ENCODE measurements around the gene TCF4.
A peak's percentile ranks its signal among the peaks of the same experiment; 100 is the strongest.

Gene TCF4

DNA sequence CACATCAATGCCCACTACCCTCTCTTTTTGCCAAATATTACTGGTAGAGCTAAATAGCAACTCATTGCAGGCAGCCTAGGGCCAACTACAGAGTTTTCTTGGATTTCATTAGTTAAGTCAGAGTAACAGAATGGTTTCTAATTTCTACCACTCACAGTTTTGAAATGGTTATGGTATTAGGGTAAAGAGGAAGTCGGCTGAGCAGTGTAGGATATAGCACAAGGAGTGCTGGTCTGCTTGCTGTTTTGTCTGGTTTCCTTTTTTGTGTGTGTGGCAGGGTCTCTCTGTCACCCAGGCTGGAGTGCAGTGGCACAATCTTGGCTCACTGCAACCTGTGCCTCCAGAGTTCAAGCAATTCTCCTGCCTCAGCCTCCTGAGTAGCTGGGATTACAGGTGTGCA, 339.5 kb downstream of the TCF4 start:
- DNase-seq, result no peak

GRCh38 chr18:55247032-55247431, 341.0 kb downstream of the TCF4 start:
- no peak for DNase-seq

DNA sequence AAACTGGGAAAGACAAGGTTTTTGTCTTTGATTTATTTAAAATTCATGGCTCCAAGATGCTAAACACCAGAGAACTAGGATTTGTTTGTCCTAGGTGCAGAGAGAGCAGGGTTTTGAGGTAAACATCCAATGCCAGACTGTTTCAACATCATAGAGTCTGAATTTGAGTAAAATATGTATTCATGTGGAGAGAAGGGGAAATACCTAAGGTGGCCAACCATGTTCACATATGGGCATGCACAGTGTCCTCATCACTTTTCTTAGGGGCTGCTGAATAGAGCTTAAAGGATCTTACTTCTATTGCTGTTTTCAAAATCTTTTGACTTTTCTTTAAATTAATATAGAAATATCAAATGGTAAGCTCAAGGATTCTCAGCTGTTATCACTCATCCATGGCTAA, 341.7 kb downstream of the TCF4 start:
- no peak for DNase-seq

DNA sequence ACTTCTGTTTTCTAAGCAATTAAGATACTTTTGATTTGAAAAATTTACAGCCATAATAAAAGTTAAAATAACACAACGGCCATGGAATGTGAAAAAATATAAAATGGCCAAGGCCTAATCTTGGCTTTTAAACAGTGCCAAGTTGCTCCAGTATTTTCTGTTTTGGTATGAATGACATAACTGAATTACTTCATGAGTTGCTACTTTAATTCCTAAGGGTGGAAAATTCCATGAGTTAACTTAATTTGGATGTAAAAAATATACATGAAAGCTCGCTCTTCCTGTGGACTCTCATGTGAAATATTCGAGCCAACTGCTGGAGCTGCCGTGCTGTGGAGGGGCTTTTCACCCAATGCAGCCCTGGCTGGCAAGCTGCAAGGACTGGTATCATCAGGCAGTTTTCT, 342.8 kb downstream of the TCF4 start:
- no peak for DNase-seq

DNA sequence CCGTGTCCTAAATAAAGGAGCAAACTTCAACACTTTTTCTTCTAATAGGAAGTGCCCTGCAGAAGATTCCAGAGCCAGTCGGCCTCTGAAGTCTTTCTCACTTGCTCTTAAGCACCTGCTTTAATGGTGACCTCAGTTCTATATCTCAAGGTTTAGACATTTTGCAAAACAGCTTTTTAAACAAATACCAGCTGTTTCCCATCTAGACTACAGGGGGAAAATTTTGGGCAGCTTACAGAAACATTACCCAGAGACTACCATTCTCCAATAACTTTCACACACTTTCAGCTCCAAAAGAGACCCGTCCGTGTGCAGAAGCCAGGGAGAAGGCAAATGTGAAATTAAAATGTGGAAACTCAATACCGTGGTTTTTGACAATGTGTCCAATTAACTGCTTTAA, 343.4 kb downstream of the TCF4 start:
- no peak for DNase-seq

- DNase-seq, result no peak
Observed at GRCh38 chr18:55243857-55244256, 344.1 kb downstream of the TCF4 start.

DNA sequence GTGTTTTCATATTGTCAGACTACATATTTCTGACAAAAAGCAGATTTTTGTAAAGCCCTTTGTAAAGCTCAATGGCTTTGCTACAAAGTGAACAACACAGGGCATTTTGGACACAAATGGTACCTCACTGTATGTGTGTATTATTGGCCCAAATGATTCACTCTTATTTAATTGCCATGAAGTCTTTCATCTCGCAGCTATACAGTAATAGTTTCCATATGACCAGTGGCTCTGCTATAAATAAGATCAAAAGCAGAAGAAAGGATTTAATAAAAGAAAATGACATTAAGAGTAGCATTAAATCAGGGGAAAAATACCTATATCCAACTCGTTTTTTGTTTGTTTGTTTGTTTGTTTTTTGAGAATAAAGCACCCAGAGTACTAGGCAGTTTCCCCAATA, 344.7 kb downstream of the TCF4 start:
- DNase-seq, result no peak

GRCh38 chr18:55240978-55241377, 347.0 kb downstream of the TCF4 start:
- DNase-seq, result no peak

GRCh38 chr18:55239740-55240139, 348.3 kb downstream of the TCF4 start:
- no peak for DNase-seq

- peak in 1 of 2 experiments; percentile 35 for DNase-seq
Observed at GRCh38 chr18:55237660-55238059, 350.3 kb downstream of the TCF4 start.

DNA sequence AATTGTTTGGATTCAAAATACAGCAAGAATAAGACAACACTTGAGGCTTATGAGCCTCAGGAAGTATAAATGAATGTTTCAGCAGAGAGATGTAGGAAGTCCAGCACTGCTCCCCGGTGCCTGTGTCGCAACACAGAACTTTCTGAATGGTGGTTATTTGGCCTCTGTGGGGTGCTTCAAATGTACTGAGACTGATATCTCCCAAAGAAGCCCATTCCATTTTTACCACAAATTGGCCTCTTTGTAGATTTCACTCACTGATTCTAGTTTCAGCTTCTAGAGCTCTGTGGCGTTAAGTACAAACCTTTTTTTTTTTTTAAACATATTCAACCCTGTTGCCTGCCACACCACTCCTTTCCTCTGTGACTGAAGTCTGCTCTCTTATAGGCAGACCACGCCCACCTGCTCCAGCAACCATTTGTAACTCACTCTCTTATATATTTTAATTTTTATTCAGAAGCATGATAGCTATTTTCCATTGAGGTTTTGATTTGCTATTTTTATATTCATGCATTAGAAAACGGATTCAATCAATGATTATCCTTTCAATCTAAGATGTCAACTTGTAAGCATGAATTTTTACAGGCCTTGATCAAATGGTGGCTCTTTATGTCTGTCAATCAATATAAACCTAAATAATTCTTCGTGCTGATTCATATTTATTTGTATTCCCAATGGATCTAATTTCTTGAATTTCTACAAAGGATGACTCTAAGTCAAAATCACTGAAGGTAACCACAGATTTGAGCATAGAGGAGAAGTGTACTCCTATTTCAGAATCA, 351.7 kb downstream of the TCF4 start:
- no peak for DNase-seq

GRCh38 chr18:55235094-55235461, 352.9 kb downstream of the TCF4 start:
- DNase-seq, result peak in 1 of 2 experiments; percentile 57

DNA sequence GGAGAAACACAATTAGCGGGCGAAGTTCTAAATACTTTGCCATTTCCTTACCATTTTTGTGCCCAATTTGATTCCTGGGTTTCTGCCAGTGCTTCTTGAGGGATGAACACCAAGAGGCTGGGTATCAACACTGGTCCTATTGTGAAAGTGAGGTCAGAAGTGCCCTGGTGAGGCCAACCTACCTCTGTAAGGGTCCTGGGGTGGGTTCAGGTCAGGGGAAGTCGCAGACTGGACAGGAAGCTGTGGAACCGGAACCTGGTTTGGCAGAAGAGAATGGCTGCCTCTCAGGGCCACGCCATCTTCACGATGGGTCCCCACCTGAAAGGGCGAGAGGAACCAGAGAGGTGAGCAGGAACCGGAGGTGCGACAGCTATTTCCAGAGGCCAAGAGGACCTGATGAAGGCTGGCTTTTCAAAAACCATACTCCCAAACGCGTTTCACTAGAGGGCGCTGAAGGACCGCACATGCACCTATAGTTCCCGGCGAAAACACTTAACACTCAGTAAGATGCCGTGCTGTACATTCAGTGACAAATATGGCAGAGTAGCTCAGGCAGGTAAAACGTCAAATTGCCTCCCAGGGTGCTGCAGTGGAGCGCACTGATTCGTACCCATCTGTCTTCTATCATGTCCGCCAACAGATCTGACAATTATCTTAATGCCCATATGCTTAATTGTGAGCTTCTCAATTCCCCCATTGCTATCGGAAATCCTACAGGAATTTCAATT, 353.5 kb downstream of the TCF4 start:
- DNase-seq, result peak; percentile 62 to 81

- DNase-seq, result no peak
Observed at GRCh38 chr18:55233857-55234256, 354.1 kb downstream of the TCF4 start.

DNA sequence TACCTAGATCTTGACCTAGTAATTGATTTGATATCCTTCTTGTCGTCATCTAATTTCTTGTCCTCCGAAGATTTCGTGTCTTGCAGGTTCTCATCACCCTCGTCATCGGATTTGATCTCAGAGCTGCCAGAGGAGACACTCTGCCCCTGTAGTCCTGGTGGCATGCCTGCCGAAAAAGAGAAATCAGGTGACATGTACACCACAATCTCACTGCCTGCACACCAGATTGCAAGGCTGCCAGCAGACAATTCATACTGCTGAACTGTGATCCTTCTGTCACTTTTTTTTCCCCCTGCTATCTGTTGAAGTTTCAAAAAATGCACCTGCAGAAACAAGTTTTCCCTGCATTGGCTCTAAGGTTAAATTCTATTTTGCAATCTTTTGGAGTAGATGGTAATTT, 355.5 kb downstream of the TCF4 start:
- no peak for DNase-seq

GRCh38 chr18:55229682-55230081, 358.3 kb downstream of the TCF4 start:
- no peak for DNase-seq

DNA sequence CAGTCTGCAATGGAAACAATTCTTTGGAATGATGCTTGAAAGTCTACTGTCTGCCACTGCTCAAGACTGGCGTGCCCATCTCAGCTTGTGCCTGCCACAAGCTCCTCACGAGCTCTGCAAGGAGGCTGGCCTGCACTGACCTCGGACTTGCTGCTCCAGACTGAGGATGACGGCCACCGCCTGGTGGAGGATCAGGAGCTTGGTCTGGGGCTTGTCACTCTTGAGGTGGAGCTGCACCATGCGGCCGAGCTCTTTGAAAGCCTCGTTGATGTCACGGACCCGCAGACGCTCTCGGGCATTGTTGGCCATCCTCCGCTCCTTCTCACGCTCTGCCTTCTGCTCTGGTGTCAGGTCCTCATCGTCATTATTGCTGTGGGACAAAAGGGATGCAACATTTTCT, 359.3 kb downstream of the TCF4 start:
- DNase-seq, result no peak

DNA sequence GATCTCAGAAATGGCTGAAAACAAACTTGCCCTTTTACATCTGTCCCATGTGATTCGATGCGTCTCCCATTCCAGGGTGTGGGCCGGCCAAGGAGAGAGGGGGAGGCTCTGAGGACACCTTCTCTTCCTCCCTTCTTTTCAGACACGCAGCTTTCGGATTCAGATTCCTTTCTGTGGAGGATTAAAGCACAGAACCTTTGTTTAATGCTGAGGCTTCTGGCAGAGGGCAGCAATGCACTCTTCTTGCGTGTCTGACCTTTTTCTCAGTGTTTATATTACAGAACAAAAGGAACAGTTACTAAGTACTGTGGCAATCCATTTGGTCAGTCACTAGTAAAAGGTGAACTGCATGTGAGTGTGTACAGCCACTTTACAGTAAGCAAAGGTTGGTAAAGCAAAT, 359.8 kb downstream of the TCF4 start:
- DNase-seq, result no peak

GRCh38 chr18:55227771-55228170, 360.2 kb downstream of the TCF4 start:
- DNase-seq, result no peak

DNA sequence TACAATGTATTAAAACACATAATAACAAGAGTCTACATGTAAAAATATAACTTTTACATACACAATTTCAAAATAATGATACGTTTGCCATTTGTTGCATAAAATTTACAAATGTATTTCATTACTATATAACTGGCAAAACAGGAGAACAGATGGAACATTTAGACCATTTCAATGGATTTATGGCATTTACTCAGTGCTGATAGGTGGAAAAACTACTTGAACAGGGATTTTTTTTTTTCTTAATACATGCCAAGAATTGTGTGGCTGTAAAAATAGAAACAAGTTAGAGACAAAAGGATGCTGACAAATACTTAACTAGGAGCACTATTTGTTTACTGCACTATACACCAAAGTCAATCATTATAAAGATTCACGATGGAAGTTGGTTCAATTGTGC, 361.9 kb downstream of the TCF4 start:
- no peak for DNase-seq

DNA sequence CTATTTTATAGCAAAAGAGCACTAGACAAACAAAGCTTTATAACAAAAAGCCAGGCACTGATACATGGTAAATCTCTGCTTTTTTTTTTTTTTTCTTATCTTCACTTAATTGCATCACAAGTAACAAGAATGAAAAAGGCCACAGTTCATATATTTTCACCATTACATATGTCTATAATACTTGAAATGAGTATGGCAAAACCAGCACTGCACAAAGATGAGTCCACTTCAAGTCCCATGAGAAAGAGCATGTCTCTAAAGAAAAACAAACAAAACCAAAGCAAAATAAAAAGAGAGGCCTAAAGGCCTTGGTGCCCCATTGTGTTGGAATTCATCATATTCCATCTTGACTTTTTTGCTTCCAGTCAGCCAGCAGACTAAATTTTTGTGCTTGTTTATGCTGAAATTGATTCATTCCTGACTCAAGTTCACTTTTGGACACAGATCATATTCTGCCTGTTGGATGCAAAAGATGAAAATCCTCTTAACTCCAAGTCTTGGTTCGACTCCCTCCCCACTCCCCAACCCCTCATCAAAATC, 363.8 kb downstream of the TCF4 start:
- no peak for DNase-seq

GRCh38 chr18:55221622-55222021, 366.4 kb downstream of the TCF4 start:
- DNase-seq, result no peak

DNA sequence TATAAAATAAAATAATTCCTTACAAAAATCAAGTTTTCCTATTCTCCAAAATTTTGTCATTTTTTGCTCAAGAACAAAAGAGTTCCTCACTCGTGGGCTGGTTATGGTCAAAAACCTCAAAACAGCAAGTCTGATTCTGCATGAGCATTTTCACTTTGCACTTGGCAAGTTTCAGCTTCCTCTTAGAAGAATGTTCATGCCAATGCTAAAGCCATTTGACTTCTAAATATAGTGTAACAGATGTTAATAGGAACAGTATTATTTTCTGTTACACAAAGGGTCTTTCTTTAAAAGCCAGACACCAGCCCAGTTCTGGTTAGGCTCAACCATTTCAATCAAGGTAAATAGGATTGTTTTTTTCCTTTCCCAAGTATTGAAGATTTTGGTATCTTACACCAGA, 367.5 kb downstream of the TCF4 start:
- DNase-seq, result no peak

- DNase-seq, result no peak
Observed at GRCh38 chr18:55219823-55220222, 368.2 kb downstream of the TCF4 start.

Measured in cerebellar nuclear complex (tissue), 1 donor.